GM13977 (cell line): ENCODE results near the gene GSTM3.
"Not testable (repeated sequence)": the region's sequence is repeated elsewhere in the genome, so short reads cannot be mapped to it uniquely, and the experiment has no call there.

ENCODE experiments used
- DNase-seq: peaks from one replicate; pipeline ENCODE4 v3.0.0; 2012; ENCODE audit warnings: low spot score
- CTCF ChIP-seq: IDR thresholded peaks from 2 replicates; pipeline ENCODE4 v1.5.1; 2012; ENCODE audit warnings: mild to moderate bottlenecking, control low read depth; ENCODE audit not compliant: insufficient read depth; ENCODE audit errors: extremely low read depth, missing control alignments
- in situ Hi-C: fragments of 300-500 bp; cut with MboI; formaldehyde crosslinking; loops from one replicate; pipeline ENCODE4 v1.12.0; 2022; ENCODE audit warnings: low sequenced_read_pairs, low pct_unique_long_range_greater_than_20kb, mixed read lengths, inconsistent platforms; ENCODE audit not compliant: unreplicated experiment

GSTM3 gene

GRCh38 chr1:109767637-109768334 is 26.9 kb upstream of the GSTM3 start:
- in situ Hi-C loops, result no loop called here
- TF ChIP-seq CTCF, result no peak
- DNase-seq, result no peak

- DNase-seq, in situ Hi-C loops: not testable (repeated sequence)
Measured at GRCh38 chr1:109766991-109767636, 26.3 kb upstream of the GSTM3 start.

- DNase-seq, result no peak
- no peak for TF ChIP-seq CTCF
- in situ Hi-C loops, result no loop called here
Measured at GRCh38 chr1:109765896-109766615, 25.2 kb upstream of the GSTM3 start.

- in situ Hi-C loops, result no loop called here
- no peak for DNase-seq
- TF ChIP-seq CTCF, result no peak
Measured at GRCh38 chr1:109765483-109765815, 24.6 kb upstream of the GSTM3 start.

GRCh38 chr1:109764561-109765482 is 24.0 kb upstream of the GSTM3 start:
- in situ Hi-C loops, result no loop called here
- TF ChIP-seq CTCF, result no peak
- no peak for DNase-seq

GRCh38 chr1:109763646-109764415 is 23.0 kb upstream of the GSTM3 start, which contains the start of gene EPS8L3:
Gene EPS8L3 (minus strand): TSS chr1:109763923. CDS start chr1:109761749, 2,174 bp downstream.
- no peak for DNase-seq
- TF ChIP-seq CTCF, result no peak
- in situ Hi-C loops, result no loop called here
